ENCODE measurements around the gene ZDHHC23. TPM values are rescaled to one million over a fixed set of nuclear protein-coding genes. Genes with fewer than 3 reads are reported as not detected.

Gene ZDHHC23
- total and polyA plus RNA-seq, 2 of the 13 experiments (the other 11 are each of a cell fraction or from before 2014, with no cell fraction given) = 1.6 to 8.8 TPM

DNA sequence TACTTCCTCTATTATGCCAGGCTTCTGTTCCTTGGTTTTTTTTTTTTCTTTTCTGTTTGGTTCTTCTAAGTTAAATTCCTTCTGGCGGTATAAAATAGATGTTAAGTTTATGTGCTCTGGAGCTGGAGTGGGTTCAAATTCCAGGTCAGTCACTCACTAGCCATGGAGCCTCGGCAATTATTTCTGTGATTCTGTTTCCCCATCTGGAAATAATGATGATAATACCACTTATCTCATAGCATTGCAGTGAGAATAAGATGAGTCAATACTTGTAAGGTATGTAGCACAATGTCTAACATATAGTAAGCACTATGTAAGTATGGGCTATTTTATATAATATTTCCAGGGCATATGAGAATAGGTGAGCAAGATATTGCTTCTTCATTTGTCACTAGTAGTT lies 33.2 kb upstream of the ZDHHC23 start:
- FAIRE-seq = no peak
- no TSS peak for BruUV-seq (replicated peaks)
- intact Hi-C loops (cut with micrococcal nuclease; ENCODE audit: unreplicated experiment) = no loop called here
- Histone ChIP-seq H3K36me3 (replicated peaks in 1 of 2; ENCODE audit: control insufficient read depth in 1 of 2, insufficient read depth in 2 of 2, low read length in 2 of 2) (no peaks in the 10 kb centered on the region), H4K20me1 (ENCODE audit: insufficient read depth, low read length) (no peaks in the 10 kb centered on the region), H3K4me2 (ENCODE audit: low read depth, low read length) (no peak overlapping the region), H3K9ac (ENCODE audit: insufficient read depth, low read depth, low read length) (no peak overlapping the region), H3K9me3 (ENCODE audit: low read length) (no peaks in the 10 kb centered on the region), H2AFZ (ENCODE audit: low read length) (no peak overlapping the region), H3K79me2 (ENCODE audit: insufficient read depth, low read length) (no peaks in the 10 kb centered on the region), H3K27me3 (ENCODE audit: control insufficient read depth in 1 of 2, insufficient read depth in 2 of 2, low read length in 2 of 2) (0 out of 5 replicates have a peak, but pooled peaks cover 0 to 8% of the 10 kb centered on the region in 2 experiments), H3K27ac (ENCODE audit: extremely low read length, insufficient read depth, low read length) (no peak overlapping the region), H3K4me1 (ENCODE audit: insufficient read depth, low read length) (no peaks in the 10 kb centered on the region), H3K4me3 (replicated peaks in 1 of 3; ENCODE audit: insufficient read depth in 1 of 3, low read depth in 2 of 3, low read length in 3 of 3) (no peak overlapping the region)
- ATAC-seq = no peak
- TF ChIP-seq ATF7-NPFF (CRISPR knock-in tag; IDR thresholded peaks at IDR 0.05; ENCODE audit: low read depth) = no peak
- TF ChIP-seq, protein P1, sequence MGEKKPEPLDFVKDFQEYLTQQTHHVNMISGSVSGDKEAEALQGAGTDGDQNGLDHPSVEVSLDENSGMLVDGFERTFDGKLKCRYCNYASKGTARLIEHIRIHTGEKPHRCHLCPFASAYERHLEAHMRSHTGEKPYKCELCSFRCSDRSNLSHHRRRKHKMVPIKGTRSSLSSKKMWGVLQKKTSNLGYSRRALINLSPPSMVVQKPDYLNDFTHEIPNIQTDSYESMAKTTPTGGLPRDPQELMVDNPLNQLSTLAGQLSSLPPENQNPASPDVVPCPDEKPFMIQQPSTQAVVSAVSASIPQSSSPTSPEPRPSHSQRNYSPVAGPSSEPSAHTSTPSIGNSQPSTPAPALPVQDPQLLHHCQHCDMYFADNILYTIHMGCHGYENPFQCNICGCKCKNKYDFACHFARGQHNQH (CRISPR knock-in tag; IDR thresholded peaks at IDR 0.05) = no peak
- TF ChIP-seq RXRB (CRISPR knock-in tag; IDR thresholded peaks at IDR 0.05; ENCODE audit: borderline replicate concordance) = no peak
- TF ChIP-seq NCOA2 (CRISPR knock-in tag; IDR thresholded peaks at IDR 0.05) = no peak
- TF ChIP-seq ARNT2 (CRISPR knock-in tag; IDR thresholded peaks at IDR 0.05; ENCODE audit: low read depth) = no peak
- TF ChIP-seq ZNF703 (CRISPR knock-in tag; IDR thresholded peaks at IDR 0.05; ENCODE audit: borderline replicate concordance) = no peak
- TF ChIP-seq THAP11 (CRISPR knock-in tag; IDR thresholded peaks at IDR 0.05) = no peak
- TF ChIP-seq, protein P2, sequence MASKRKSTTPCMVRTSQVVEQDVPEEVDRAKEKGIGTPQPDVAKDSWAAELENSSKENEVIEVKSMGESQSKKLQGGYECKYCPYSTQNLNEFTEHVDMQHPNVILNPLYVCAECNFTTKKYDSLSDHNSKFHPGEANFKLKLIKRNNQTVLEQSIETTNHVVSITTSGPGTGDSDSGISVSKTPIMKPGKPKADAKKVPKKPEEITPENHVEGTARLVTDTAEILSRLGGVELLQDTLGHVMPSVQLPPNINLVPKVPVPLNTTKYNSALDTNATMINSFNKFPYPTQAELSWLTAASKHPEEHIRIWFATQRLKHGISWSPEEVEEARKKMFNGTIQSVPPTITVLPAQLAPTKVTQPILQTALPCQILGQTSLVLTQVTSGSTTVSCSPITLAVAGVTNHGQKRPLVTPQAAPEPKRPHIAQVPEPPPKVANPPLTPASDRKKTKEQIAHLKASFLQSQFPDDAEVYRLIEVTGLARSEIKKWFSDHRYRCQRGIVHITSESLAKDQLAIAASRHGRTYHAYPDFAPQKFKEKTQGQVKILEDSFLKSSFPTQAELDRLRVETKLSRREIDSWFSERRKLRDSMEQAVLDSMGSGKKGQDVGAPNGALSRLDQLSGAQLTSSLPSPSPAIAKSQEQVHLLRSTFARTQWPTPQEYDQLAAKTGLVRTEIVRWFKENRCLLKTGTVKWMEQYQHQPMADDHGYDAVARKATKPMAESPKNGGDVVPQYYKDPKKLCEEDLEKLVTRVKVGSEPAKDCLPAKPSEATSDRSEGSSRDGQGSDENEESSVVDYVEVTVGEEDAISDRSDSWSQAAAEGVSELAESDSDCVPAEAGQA (IDR thresholded peaks at IDR 0.05; ENCODE audit: low read depth) = no peak
- TF ChIP-seq, protein P2 (CRISPR knock-in tag; IDR thresholded peaks at IDR 0.05; ENCODE audit: borderline replicate concordance) = no peak
- TF ChIP-seq, protein P3, sequence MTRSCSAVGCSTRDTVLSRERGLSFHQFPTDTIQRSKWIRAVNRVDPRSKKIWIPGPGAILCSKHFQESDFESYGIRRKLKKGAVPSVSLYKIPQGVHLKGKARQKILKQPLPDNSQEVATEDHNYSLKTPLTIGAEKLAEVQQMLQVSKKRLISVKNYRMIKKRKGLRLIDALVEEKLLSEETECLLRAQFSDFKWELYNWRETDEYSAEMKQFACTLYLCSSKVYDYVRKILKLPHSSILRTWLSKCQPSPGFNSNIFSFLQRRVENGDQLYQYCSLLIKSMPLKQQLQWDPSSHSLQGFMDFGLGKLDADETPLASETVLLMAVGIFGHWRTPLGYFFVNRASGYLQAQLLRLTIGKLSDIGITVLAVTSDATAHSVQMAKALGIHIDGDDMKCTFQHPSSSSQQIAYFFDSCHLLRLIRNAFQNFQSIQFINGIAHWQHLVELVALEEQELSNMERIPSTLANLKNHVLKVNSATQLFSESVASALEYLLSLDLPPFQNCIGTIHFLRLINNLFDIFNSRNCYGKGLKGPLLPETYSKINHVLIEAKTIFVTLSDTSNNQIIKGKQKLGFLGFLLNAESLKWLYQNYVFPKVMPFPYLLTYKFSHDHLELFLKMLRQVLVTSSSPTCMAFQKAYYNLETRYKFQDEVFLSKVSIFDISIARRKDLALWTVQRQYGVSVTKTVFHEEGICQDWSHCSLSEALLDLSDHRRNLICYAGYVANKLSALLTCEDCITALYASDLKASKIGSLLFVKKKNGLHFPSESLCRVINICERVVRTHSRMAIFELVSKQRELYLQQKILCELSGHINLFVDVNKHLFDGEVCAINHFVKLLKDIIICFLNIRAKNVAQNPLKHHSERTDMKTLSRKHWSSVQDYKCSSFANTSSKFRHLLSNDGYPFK (CRISPR knock-in tag; IDR thresholded peaks at IDR 0.05; ENCODE audit: borderline replicate concordance) = no peak
- TF ChIP-seq RORA (CRISPR knock-in tag; IDR thresholded peaks at IDR 0.05) = no peak
- WGBS (ENCODE audit: low lambda C conversion rate) = 0% methylated on average over 2 of the region's 2 CpGs
- in situ Hi-C loops (cut with HindIII; ENCODE audit: extremely low pct_ligation_motif_present, low pct_unique_long_range_greater_than_20kb) = loop anchor here (5.0 kb wide), 2 partner anchors 72 to 177 kb away; no protein-coding TSS in a partner anchor
- ChIA-PET POLR2A (no interaction called here), CTCF (ENCODE audit: low intra/inter-chr PET ratio, low total read pairs) (interaction anchor here (2.9 kb wide), 1 partner anchor 76 kb away, joined by 32 read pairs; the partner anchor contains the start of gene GRAMD1C)
- DNase-seq (ENCODE audit: low spot score) = no peak
